ENCODE measurements around the gene LIX1. TPM values are rescaled to one million over a fixed set of nuclear protein-coding genes. Genes with fewer than 3 reads are reported as not detected.

LIX1 gene
- total RNA-seq, 2 donors from 2014 or later, result 0.61 TPM; not detected in 1

- no peaks in the 10 kb centered on the region for H3K9me3 ChIP-seq
- no peaks in the 10 kb centered on the region for H3K27me3 ChIP-seq
- DNase-seq, result peak; percentile 80
- intact Hi-C loops (cut with DNase I), result loop anchor here (5.0 to 10.0 kb wide), 3 partner anchors 295 to 547 kb away; no protein-coding TSS in a partner anchor
- H3K4me1 ChIP-seq, result no peaks in the 10 kb centered on the region
- H3K9ac ChIP-seq (ENCODE audit: low read depth in 2 of 2, low read length in 2 of 2), result no peak overlapping the region
- H3K4me3 ChIP-seq, result no peak overlapping the region
- peak; percentile 91 for TF ChIP-seq CTCF (IDR thresholded peaks at IDR 0.05)
- H3K36me3 ChIP-seq, result no peaks in the 10 kb centered on the region
- H3K27ac ChIP-seq, result no peak overlapping the region
These were observed 19.6 kb upstream of the LIX1 start for GRCh38 chr5:97162045-97162444.

- Histone ChIP-seq H3K27me3 (no peaks in the 10 kb centered on the region), H3K27ac (no peak overlapping the region), H3K36me3 (no peaks in the 10 kb centered on the region), H3K4me1 (no peaks in the 10 kb centered on the region), H3K9me3 (no peaks in the 10 kb centered on the region), H3K9ac (ENCODE audit: low read depth in 2 of 2, low read length in 2 of 2) (no peak overlapping the region), H3K4me3 (no peak overlapping the region)
- intact Hi-C loops (cut with DNase I), result no loop called here
- no peak for TF ChIP-seq CTCF (IDR thresholded peaks at IDR 0.05)
- no peak for DNase-seq
These were observed 15.3 kb upstream of the LIX1 start for GRCh38 chr5:97157689-97158088.

GRCh38 chr5:97151370-97151769 is 9.0 kb upstream of the LIX1 start:
- no peak for TF ChIP-seq CTCF (IDR thresholded peaks at IDR 0.05)
- H3K4me1 ChIP-seq, result no peaks in the 10 kb centered on the region
- no peak for DNase-seq
- no peaks in the 10 kb centered on the region for H3K36me3 ChIP-seq
- no peaks in the 10 kb centered on the region for H3K9me3 ChIP-seq
- no peak overlapping the region for H3K9ac ChIP-seq (ENCODE audit: low read depth in 2 of 2, low read length in 2 of 2)
- H3K27me3 ChIP-seq, result no peaks in the 10 kb centered on the region
- intact Hi-C loops (cut with DNase I), result no loop called here
- H3K4me3 ChIP-seq, result no peak overlapping the region
- no peak overlapping the region for H3K27ac ChIP-seq

GRCh38 chr5:97150401-97150800 is 8.0 kb upstream of the LIX1 start:
- Histone ChIP-seq H3K4me1 (no peaks in the 10 kb centered on the region), H3K9ac (ENCODE audit: low read depth in 2 of 2, low read length in 2 of 2) (no peak overlapping the region), H3K4me3 (no peak overlapping the region), H3K9me3 (no peaks in the 10 kb centered on the region), H3K36me3 (no peaks in the 10 kb centered on the region), H3K27ac (no peak overlapping the region), H3K27me3 (no peaks in the 10 kb centered on the region)
- no peak for DNase-seq
- no peak for TF ChIP-seq CTCF (IDR thresholded peaks at IDR 0.05)
- intact Hi-C loops (cut with DNase I), result no loop called here

GRCh38 chr5:97149709-97150108 is 7.3 kb upstream of the LIX1 start:
- intact Hi-C loops (cut with DNase I), result loop anchor here (10.0 kb wide), 1 partner anchor 155 kb away; no protein-coding TSS in a partner anchor
- no peaks in the 10 kb centered on the region for H3K9me3 ChIP-seq

More at GRCh38 chr5:97149709-97150108, 7.3 kb upstream of the LIX1 start:
- no peak overlapping the region for H3K27ac ChIP-seq
- H3K36me3 ChIP-seq, result no peaks in the 10 kb centered on the region
- H3K9ac ChIP-seq (ENCODE audit: low read depth in 2 of 2, low read length in 2 of 2), result no peak overlapping the region
- no peak for TF ChIP-seq CTCF (IDR thresholded peaks at IDR 0.05)
- H3K4me3 ChIP-seq, result no peak overlapping the region
- no peak for DNase-seq
- H3K27me3 ChIP-seq, result no peaks in the 10 kb centered on the region
- no peaks in the 10 kb centered on the region for H3K4me1 ChIP-seq

Data from colonic mucosa (tissue), 4 donors.